ENCODE measurements around the gene FAM209A.

DNA sequence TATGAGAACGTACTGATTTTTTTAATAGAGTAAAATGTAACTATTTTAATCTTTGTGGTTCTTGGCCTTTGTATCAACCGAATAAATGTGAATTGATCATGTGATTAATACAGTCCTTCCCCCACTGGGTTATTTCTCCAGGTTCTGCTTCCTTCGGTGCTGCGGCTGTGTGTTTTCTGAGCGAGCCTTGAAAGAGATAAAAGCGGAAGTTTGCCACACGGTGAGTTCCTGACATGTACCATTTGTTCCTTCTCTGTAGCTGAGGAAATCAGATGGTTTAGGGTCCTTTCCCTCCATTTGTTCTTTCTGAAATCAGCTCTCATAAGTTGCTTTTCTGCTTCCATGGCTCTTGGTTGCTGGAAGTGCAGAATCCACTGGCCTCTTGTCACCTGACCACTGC lies 40.6 kb upstream of the FAM209A start:
- TF ChIP-seq RORB (CRISPR knock-in tag; IDR thresholded peaks at IDR 0.05) (no peak), ZNF121 (CRISPR knock-in tag; IDR thresholded peaks at IDR 0.05) (no peak), TEAD1 (CRISPR knock-in tag; IDR thresholded peaks at IDR 0.05) (no peak), ZNF138 (CRISPR knock-in tag; conservative IDR thresholded peaks at IDR 0.05) (no peak), SMAD4 (CRISPR knock-in tag; IDR thresholded peaks at IDR 0.05) (no peak), JUN (CRISPR knock-in tag; IDR thresholded peaks at IDR 0.05) (no peak)
- TF ChIP-seq, protein P1, sequence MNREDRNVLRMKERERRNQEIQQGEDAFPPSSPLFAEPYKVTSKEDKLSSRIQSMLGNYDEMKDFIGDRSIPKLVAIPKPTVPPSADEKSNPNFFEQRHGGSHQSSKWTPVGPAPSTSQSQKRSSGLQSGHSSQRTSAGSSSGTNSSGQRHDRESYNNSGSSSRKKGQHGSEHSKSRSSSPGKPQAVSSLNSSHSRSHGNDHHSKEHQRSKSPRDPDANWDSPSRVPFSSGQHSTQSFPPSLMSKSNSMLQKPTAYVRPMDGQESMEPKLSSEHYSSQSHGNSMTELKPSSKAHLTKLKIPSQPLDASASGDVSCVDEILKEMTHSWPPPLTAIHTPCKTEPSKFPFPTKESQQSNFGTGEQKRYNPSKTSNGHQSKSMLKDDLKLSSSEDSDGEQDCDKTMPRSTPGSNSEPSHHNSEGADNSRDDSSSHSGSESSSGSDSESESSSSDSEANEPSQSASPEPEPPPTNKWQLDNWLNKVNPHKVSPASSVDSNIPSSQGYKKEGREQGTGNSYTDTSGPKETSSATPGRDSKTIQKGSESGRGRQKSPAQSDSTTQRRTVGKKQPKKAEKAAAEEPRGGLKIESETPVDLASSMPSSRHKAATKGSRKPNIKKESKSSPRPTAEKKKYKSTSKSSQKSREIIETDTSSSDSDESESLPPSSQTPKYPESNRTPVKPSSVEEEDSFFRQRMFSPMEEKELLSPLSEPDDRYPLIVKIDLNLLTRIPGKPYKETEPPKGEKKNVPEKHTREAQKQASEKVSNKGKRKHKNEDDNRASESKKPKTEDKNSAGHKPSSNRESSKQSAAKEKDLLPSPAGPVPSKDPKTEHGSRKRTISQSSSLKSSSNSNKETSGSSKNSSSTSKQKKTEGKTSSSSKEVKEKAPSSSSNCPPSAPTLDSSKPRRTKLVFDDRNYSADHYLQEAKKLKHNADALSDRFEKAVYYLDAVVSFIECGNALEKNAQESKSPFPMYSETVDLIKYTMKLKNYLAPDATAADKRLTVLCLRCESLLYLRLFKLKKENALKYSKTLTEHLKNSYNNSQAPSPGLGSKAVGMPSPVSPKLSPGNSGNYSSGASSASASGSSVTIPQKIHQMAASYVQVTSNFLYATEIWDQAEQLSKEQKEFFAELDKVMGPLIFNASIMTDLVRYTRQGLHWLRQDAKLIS (CRISPR knock-in tag; IDR thresholded peaks at IDR 0.05; ENCODE audit: borderline replicate concordance): no peak
- TF ChIP-seq, protein P2, sequence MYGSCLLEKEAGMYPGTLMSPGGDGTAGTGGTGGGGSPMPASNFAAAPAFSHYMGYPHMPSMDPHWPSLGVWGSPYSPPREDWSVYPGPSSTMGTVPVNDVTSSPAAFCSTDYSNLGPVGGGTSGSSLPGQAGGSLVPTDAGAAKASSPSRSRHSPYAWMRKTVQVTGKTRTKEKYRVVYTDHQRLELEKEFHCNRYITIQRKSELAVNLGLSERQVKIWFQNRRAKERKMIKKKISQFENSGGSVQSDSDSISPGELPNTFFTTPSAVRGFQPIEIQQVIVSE (CRISPR knock-in tag; IDR thresholded peaks at IDR 0.05; ENCODE audit: borderline replicate concordance): no peak
- TF ChIP-seq, protein P3, sequence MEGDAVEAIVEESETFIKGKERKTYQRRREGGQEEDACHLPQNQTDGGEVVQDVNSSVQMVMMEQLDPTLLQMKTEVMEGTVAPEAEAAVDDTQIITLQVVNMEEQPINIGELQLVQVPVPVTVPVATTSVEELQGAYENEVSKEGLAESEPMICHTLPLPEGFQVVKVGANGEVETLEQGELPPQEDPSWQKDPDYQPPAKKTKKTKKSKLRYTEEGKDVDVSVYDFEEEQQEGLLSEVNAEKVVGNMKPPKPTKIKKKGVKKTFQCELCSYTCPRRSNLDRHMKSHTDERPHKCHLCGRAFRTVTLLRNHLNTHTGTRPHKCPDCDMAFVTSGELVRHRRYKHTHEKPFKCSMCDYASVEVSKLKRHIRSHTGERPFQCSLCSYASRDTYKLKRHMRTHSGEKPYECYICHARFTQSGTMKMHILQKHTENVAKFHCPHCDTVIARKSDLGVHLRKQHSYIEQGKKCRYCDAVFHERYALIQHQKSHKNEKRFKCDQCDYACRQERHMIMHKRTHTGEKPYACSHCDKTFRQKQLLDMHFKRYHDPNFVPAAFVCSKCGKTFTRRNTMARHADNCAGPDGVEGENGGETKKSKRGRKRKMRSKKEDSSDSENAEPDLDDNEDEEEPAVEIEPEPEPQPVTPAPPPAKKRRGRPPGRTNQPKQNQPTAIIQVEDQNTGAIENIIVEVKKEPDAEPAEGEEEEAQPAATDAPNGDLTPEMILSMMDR (IDR thresholded peaks at IDR 0.05): no peak
- TF ChIP-seq, protein P4, sequence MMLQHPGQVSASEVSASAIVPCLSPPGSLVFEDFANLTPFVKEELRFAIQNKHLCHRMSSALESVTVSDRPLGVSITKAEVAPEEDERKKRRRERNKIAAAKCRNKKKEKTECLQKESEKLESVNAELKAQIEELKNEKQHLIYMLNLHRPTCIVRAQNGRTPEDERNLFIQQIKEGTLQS (CRISPR knock-in tag; conservative IDR thresholded peaks at IDR 0.05): no peak
- TF ChIP-seq, protein P5, sequence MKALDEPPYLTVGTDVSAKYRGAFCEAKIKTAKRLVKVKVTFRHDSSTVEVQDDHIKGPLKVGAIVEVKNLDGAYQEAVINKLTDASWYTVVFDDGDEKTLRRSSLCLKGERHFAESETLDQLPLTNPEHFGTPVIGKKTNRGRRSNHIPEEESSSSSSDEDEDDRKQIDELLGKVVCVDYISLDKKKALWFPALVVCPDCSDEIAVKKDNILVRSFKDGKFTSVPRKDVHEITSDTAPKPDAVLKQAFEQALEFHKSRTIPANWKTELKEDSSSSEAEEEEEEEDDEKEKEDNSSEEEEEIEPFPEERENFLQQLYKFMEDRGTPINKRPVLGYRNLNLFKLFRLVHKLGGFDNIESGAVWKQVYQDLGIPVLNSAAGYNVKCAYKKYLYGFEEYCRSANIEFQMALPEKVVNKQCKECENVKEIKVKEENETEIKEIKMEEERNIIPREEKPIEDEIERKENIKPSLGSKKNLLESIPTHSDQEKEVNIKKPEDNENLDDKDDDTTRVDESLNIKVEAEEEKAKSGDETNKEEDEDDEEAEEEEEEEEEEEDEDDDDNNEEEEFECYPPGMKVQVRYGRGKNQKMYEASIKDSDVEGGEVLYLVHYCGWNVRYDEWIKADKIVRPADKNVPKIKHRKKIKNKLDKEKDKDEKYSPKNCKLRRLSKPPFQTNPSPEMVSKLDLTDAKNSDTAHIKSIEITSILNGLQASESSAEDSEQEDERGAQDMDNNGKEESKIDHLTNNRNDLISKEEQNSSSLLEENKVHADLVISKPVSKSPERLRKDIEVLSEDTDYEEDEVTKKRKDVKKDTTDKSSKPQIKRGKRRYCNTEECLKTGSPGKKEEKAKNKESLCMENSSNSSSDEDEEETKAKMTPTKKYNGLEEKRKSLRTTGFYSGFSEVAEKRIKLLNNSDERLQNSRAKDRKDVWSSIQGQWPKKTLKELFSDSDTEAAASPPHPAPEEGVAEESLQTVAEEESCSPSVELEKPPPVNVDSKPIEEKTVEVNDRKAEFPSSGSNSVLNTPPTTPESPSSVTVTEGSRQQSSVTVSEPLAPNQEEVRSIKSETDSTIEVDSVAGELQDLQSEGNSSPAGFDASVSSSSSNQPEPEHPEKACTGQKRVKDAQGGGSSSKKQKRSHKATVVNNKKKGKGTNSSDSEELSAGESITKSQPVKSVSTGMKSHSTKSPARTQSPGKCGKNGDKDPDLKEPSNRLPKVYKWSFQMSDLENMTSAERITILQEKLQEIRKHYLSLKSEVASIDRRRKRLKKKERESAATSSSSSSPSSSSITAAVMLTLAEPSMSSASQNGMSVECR (CRISPR knock-in tag; IDR thresholded peaks at IDR 0.05; ENCODE audit: borderline replicate concordance): no peak
- TF ChIP-seq, protein P6, sequence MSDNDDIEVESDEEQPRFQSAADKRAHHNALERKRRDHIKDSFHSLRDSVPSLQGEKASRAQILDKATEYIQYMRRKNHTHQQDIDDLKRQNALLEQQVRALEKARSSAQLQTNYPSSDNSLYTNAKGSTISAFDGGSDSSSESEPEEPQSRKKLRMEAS (CRISPR knock-in tag; IDR thresholded peaks at IDR 0.05): no peak
- TF ChIP-seq, protein P7, sequence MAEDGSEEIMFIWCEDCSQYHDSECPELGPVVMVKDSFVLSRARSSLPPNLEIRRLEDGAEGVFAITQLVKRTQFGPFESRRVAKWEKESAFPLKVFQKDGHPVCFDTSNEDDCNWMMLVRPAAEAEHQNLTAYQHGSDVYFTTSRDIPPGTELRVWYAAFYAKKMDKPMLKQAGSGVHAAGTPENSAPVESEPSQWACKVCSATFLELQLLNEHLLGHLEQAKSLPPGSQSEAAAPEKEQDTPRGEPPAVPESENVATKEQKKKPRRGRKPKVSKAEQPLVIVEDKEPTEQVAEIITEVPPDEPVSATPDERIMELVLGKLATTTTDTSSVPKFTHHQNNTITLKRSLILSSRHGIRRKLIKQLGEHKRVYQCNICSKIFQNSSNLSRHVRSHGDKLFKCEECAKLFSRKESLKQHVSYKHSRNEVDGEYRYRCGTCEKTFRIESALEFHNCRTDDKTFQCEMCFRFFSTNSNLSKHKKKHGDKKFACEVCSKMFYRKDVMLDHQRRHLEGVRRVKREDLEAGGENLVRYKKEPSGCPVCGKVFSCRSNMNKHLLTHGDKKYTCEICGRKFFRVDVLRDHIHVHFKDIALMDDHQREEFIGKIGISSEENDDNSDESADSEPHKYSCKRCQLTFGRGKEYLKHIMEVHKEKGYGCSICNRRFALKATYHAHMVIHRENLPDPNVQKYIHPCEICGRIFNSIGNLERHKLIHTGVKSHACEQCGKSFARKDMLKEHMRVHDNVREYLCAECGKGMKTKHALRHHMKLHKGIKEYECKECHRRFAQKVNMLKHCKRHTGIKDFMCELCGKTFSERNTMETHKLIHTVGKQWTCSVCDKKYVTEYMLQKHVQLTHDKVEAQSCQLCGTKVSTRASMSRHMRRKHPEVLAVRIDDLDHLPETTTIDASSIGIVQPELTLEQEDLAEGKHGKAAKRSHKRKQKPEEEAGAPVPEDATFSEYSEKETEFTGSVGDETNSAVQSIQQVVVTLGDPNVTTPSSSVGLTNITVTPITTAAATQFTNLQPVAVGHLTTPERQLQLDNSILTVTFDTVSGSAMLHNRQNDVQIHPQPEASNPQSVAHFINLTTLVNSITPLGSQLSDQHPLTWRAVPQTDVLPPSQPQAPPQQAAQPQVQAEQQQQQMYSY (CRISPR knock-in tag; IDR thresholded peaks at IDR 0.05): no peak
- TF ChIP-seq, protein P8, sequence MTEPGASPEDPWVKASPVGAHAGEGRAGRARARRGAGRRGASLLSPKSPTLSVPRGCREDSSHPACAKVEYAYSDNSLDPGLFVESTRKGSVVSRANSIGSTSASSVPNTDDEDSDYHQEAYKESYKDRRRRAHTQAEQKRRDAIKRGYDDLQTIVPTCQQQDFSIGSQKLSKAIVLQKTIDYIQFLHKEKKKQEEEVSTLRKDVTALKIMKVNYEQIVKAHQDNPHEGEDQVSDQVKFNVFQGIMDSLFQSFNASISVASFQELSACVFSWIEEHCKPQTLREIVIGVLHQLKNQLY (CRISPR knock-in tag; IDR thresholded peaks at IDR 0.05): no peak
